Activated CD8-positive, alpha-beta T cell treated with anti-CD3 and anti-CD28 coated beads for 36 hours (primary cell): ENCODE results near the gene RHD. TPM values are rescaled to one million over a fixed set of nuclear protein-coding genes. Genes with fewer than 3 reads are reported as not detected.

Experiments
- ATAC-seq: fragments of 200-7000 bp; cut with Tn5 transposase; one replicate; pipeline ENCODE4 v1.10.0; 2021; ENCODE audit warnings: mild to moderate bottlenecking, moderate library complexity
- CTCF ChIA-PET: fragments of 350-600 bp; sonication (Branson Sonifier 250); formaldehyde crosslinking; loops from one replicate; lab custom pipeline; 2021; ENCODE audit warnings: antibody characterized with exemption; lab: Charles Lee
- POLR2A ChIA-PET: fragments of 350-600 bp; sonication (Branson Sonifier 250); formaldehyde crosslinking; loops from one replicate; lab custom pipeline; 2021; ENCODE audit warnings: antibody characterized with exemption; lab: Charles Lee
- DNase-seq: peaks from one replicate; pipeline ENCODE4 v3.0.0-alpha.2; 2020
- H3K27ac Mint-ChIP-seq: one replicate; pipeline ENCODE4 v1.8.0; 2021; ENCODE audit warnings: mild to moderate bottlenecking, mixed read lengths
- H3K27me3 Mint-ChIP-seq: one replicate; pipeline ENCODE4 v1.8.0; 2021; ENCODE audit warnings: mixed read lengths
- H3K36me3 Mint-ChIP-seq: one replicate; pipeline ENCODE4 v1.8.0; 2021; ENCODE audit warnings: low read depth, mixed read lengths
- H3K4me1 Mint-ChIP-seq: one replicate; pipeline ENCODE4 v1.8.0; 2021; ENCODE audit warnings: low read depth, mixed read lengths
- H3K4me3 Mint-ChIP-seq: one replicate; pipeline ENCODE4 v1.8.0; 2021; ENCODE audit warnings: mild to moderate bottlenecking, moderate library complexity, mixed read lengths
- H3K9me3 Mint-ChIP-seq: one replicate; pipeline ENCODE4 v1.8.0; 2021; ENCODE audit warnings: mixed read lengths
- intact Hi-C: fragments of 100-400 bp; cut with micrococcal nuclease; formaldehyde crosslinking; loops from one replicate; pipeline ENCODE4 v1.10.0; 2022
- total RNA-seq, 2 experiments: library from RNA; stranded (reverse); gene quantifications; one replicate each; pipeline ENCODE4 v1.2.3, GENCODE V29; 2021
- TF ChIP-seq, protein P1 (sequence below): fragments of 200-600 bp; IDR thresholded peaks from one replicate; pipeline ENCODE4 v1.8.0; 2022; ENCODE audit warnings: antibody characterized with exemption, mild to moderate bottlenecking

Gene RHD
- total RNA-seq, 2 experiments from 2014 or later = not detected

DNA sequence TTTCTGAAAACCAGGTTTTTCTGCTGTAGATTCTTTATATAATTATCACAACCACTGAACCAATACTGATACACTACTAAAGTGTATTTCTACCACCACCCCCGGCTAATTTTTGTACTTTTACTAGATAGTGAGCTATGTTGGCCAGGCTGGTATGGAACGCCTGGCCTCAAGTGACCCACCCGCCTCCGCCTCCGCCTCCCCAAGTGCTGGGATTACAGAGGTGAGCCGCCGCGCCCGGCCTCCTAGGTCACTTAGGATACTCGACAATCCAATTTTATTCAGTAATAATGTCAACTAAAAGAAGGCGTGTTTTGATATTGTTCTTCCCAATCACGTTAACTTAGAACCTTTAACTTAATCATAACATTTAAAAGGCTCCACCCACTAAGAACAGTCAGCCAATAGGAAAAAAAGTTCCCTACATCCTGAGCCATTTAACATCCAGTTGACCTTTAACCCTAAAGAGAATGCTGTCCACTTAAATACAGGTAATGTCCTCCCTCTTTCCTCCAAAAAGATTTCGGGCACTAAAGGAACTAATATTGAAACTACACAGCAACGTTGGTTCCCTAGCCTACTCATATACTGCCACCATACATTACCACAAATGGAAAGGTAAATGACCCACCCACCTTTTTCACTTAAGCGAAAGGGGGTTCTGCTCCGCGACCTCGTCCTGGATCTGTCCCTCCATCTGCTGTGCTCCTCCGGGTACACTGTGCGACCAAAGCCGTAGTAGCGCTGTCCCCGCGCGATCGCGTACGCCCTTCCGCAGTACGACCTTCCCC, 26.3 kb upstream of the RHD start:
- ATAC-seq = peak; percentile 3
- DNase-seq = no peak
- TF ChIP-seq, protein P1, sequence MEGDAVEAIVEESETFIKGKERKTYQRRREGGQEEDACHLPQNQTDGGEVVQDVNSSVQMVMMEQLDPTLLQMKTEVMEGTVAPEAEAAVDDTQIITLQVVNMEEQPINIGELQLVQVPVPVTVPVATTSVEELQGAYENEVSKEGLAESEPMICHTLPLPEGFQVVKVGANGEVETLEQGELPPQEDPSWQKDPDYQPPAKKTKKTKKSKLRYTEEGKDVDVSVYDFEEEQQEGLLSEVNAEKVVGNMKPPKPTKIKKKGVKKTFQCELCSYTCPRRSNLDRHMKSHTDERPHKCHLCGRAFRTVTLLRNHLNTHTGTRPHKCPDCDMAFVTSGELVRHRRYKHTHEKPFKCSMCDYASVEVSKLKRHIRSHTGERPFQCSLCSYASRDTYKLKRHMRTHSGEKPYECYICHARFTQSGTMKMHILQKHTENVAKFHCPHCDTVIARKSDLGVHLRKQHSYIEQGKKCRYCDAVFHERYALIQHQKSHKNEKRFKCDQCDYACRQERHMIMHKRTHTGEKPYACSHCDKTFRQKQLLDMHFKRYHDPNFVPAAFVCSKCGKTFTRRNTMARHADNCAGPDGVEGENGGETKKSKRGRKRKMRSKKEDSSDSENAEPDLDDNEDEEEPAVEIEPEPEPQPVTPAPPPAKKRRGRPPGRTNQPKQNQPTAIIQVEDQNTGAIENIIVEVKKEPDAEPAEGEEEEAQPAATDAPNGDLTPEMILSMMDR = no peak
- Mint-ChIP-seq H3K4me1 (peaks cover 50% of the 10 kb centered on the region), H3K9me3 (no peaks in the 10 kb centered on the region), H3K36me3 (peaks cover 48% of the 10 kb centered on the region), H3K4me3 (peak overlapping the region; percentile 97), H3K27me3 (no peaks in the 10 kb centered on the region), H3K27ac (peak overlapping the region; percentile 98)
- CTCF ChIA-PET = no interaction called here
- POLR2A ChIA-PET = interaction anchor here (0.6 to 3.9 kb wide), 6 partner anchors 10 to 321 kb away, joined by 3 to 40 read pairs (median 4); partner anchors contain the start of gene SYF2
- intact Hi-C loops = loop anchor here (5.0 kb wide), 1 partner anchor 91 kb away; the partner anchor contains the start of gene TMEM50A

GRCh38 chr1:25246600-25247023, 25.7 kb upstream of the RHD start:
- ChIA-PET CTCF (no interaction called here), POLR2A (interaction anchor here (0.6 to 3.9 kb wide), 7 partner anchors 14 to 323 kb away, joined by 3 to 40 read pairs (median 3); partner anchors contain the start of genes SYF2 and TMEM50A)
- H3K27me3 Mint-ChIP-seq = no peaks in the 10 kb centered on the region
- H3K27ac Mint-ChIP-seq = peak overlapping the region; percentile 98
- no peak for ATAC-seq
- H3K4me1 Mint-ChIP-seq = peaks cover 46% of the 10 kb centered on the region
- H3K4me3 Mint-ChIP-seq = peak overlapping the region; percentile 97
- TF ChIP-seq, protein P1 = no peak
- H3K36me3 Mint-ChIP-seq = peaks cover 44% of the 10 kb centered on the region
- no peaks in the 10 kb centered on the region for H3K9me3 Mint-ChIP-seq
- DNase-seq = peak; percentile 39
- intact Hi-C loops = loop anchor here (5.0 kb wide), 1 partner anchor 91 kb away; the partner anchor contains the start of gene TMEM50A

DNA sequence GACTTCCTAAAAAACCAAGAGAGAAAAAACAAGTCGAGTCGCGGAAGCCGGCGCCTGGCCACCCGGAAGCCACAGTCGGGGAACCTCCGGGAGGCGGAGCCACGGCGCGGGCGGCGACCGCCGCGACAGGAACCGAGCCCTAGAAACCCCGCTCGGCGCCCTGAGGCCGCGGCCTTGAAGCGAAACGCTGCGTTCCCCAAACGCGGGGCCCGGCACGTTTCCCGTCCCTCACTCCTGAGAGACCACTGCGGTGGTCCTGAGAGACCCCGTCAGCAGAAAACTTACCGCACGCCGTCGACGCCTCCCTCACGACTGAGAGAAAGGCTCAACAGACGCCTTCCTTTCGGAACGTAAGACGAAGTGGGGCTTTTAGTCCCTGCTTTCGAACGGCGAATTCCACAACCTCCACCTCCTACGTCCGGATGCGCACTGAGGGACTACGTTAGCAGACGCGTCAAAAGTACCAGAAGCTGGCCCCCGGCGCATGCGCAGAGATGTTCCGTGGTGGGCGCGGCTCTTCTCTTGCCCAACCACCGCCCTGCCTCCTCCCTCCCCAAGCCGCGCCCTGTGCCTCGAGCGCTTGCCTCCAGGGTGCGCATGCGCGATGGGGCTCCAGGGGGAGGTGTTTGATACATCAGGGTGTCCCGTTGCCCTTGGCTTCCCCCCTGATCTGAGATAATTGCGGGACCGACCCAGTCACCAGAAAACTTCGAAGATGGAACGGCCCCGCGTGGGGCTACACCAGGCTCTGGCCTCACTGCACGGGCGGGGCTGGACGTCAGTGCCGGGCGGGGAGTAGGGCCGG, 25.1 kb upstream of the RHD start, which contains the start of gene RSRP1:
TSS of gene RSRP1 (minus strand) at position 431 of the 805 bp plus-strand sequence. CDS start 491 bp downstream, outside the sequence.
- ChIA-PET POLR2A (interaction anchor here (0.6 to 2.4 kb wide), 14 partner anchors 9 to 1642 kb away, joined by 3 to 20 read pairs (median 3); partner anchors contain the start of genes SYF2 and TMEM50A), CTCF (interaction anchor here (0.7 kb wide), 1 partner anchor 43 kb away, joined by 3 read pairs; no protein-coding TSS in a partner anchor)
- peak; percentile 91 for ATAC-seq
- Mint-ChIP-seq H3K36me3 (peaks cover 41% of the 10 kb centered on the region), H3K4me1 (peaks cover 43% of the 10 kb centered on the region), H3K27ac (peak within 1 kb of the TSS; percentile 98), H3K4me3 (peak within 1 kb of the TSS; percentile 97), H3K9me3 (no peaks in the 10 kb centered on the region), H3K27me3 (no peaks in the 10 kb centered on the region)
- peak; percentile 100 for DNase-seq
- TF ChIP-seq, protein P1 = no peak
- intact Hi-C loops = loop anchor here (5.0 kb wide), 1 partner anchor 90 kb away; the partner anchor contains the start of gene TMEM50A

- Mint-ChIP-seq H3K27me3 (no peaks in the 10 kb centered on the region), H3K27ac (peak overlapping the region; percentile 78), H3K4me1 (peaks cover 36% of the 10 kb centered on the region), H3K36me3 (peaks cover 37% of the 10 kb centered on the region), H3K4me3 (peak overlapping the region; percentile 97), H3K9me3 (no peaks in the 10 kb centered on the region)
- POLR2A ChIA-PET = interaction anchor here (0.6 to 2.4 kb wide), 13 partner anchors 8 to 1643 kb away, joined by 3 to 20 read pairs (median 3); partner anchors contain the start of gene SYF2
- ATAC-seq (peak; percentile 41), DNase-seq (no peak)
- CTCF ChIA-PET = interaction anchor here (0.7 kb wide), 2 partner anchors 8 to 44 kb away, joined by 3 read pairs; no protein-coding TSS in a partner anchor
- TF ChIP-seq, protein P1 = no peak
- intact Hi-C loops = loop anchor here (5.0 kb wide), 1 partner anchor 89 kb away; the partner anchor contains the start of gene TMEM50A
These were observed 24.2 kb upstream of the RHD start for GRCh38 chr1:25247829-25248754.
